NT2/D1 (cell line): ENCODE results near the gene ZBTB7B.

ENCODE experiments used
- DNase-seq: peaks from one replicate; pipeline ENCODE4 v3.0.0-alpha.2; 2011; ENCODE audit warnings: low read depth, low spot score
- H3K27me3 ChIP-seq: 2 replicates; pipeline ENCODE4 v1.6.0; 2011; ENCODE audit warnings: mild to moderate bottlenecking; ENCODE audit not compliant: insufficient read length, insufficient read depth
- H3K36me3 ChIP-seq: 2 replicates; pipeline ENCODE4 v1.6.1; 2011; ENCODE audit warnings: mild to moderate bottlenecking, low read length, mixed read lengths; ENCODE audit not compliant: insufficient read depth, insufficient read length
- H3K4me1 ChIP-seq: 2 replicates; pipeline ENCODE4 v1.5.1; 2011; ENCODE audit not compliant: insufficient read depth, insufficient read length
- H3K4me3 ChIP-seq: 2 replicates; pipeline ENCODE4 v1.5.1; 2011; ENCODE audit warnings: low read depth; ENCODE audit not compliant: insufficient read length
- H3K9ac ChIP-seq: 2 replicates; pipeline ENCODE4 v1.6.0; 2011; ENCODE audit warnings: low read depth; ENCODE audit not compliant: insufficient read length
- H3K9me3 ChIP-seq: 2 replicates; pipeline ENCODE4 v1.5.1; 2011; ENCODE audit warnings: mild to moderate bottlenecking, low read length; ENCODE audit not compliant: insufficient read depth
- SUZ12 ChIP-seq: IDR thresholded peaks from 2 replicates; pipeline ENCODE4 v1.6.1; 2011; ENCODE audit not compliant: insufficient read length, insufficient read depth; ENCODE audit errors: extremely low read depth
- YY1 ChIP-seq: IDR thresholded peaks from 2 replicates; pipeline ENCODE4 v1.6.1; 2011; ENCODE audit not compliant: insufficient read length, insufficient read depth
- ZNF274 ChIP-seq: IDR thresholded peaks from 2 replicates; pipeline ENCODE4 v1.6.1; 2011; ENCODE audit warnings: mild to moderate bottlenecking, low read depth, low read length

The ZBTB7B gene

GRCh38 chr1:155062702-155063411 lies 60.3 kb downstream of the ZBTB7B start:
- peaks cover 3% of the 10 kb centered on the region; the same call in 1 of the 2 replicates for H3K9me3 ChIP-seq
- peaks cover 50% of the 10 kb centered on the region for H3K36me3 ChIP-seq
- TF ChIP-seq YY1 = no peak
- TF ChIP-seq ZNF274 = no peak
- no peak for TF ChIP-seq SUZ12
- peak; percentile 75 for DNase-seq
- H3K4me1 ChIP-seq = peaks cover 20% of the 10 kb centered on the region
- peaks cover 6% of the 10 kb centered on the region for H3K27me3 ChIP-seq
- H3K4me3 ChIP-seq = peak overlapping the region; percentile 93
- peak overlapping the region; percentile 95 for H3K9ac ChIP-seq

- peaks cover 22% of the 10 kb centered on the region for H3K4me1 ChIP-seq
- peak; percentile 93 for DNase-seq
- no peak for TF ChIP-seq ZNF274
- TF ChIP-seq SUZ12 = no peak
- no peak for TF ChIP-seq YY1
- H3K4me3 ChIP-seq = peak within 1 kb of the TSS; percentile 93
- no peaks in the 10 kb centered on the region for H3K9me3 ChIP-seq
- peaks cover 49% of the 10 kb centered on the region for H3K36me3 ChIP-seq
- H3K9ac ChIP-seq = peak within 1 kb of the TSS; percentile 95
- peaks cover 6% of the 10 kb centered on the region for H3K27me3 ChIP-seq
These were observed 61.0 kb downstream of the ZBTB7B start, which contains the start of gene EFNA4 for GRCh38 chr1:155063550-155064110. Gene EFNA4 (plus strand): TSS chr1:155063740. CDS start chr1:155063824, 84 bp downstream.

- peaks cover 28% of the 10 kb centered on the region for H3K4me1 ChIP-seq
- peak overlapping the region; percentile 95 for H3K9ac ChIP-seq
- peaks cover 52% of the 10 kb centered on the region for H3K36me3 ChIP-seq
- DNase-seq = no peak
- H3K4me3 ChIP-seq = peak overlapping the region; percentile 93
- no peak for TF ChIP-seq ZNF274
- no peak for TF ChIP-seq YY1
- no peak for TF ChIP-seq SUZ12
- H3K9me3 ChIP-seq = no peaks in the 10 kb centered on the region
- peaks cover 6% of the 10 kb centered on the region for H3K27me3 ChIP-seq
These were observed 61.7 kb downstream of the ZBTB7B start for GRCh38 chr1:155064111-155064831.

- Histone ChIP-seq H3K36me3 (peaks cover 52% of the 10 kb centered on the region), H3K4me3 (peak overlapping the region; percentile 93), H3K4me1 (peaks cover 34% of the 10 kb centered on the region), H3K9me3 (no peaks in the 10 kb centered on the region), H3K9ac (peak overlapping the region; percentile 95), H3K27me3 (peaks cover 6% of the 10 kb centered on the region)
- TF ChIP-seq YY1 (no peak), SUZ12 (no peak), ZNF274 (no peak)
- DNase-seq = no peak
These were observed 62.3 kb downstream of the ZBTB7B start for GRCh38 chr1:155064832-155065429.

- peaks cover 44% of the 10 kb centered on the region for H3K36me3 ChIP-seq
- no peak overlapping the region for H3K4me3 ChIP-seq
- DNase-seq = no peak
- peaks cover 40% of the 10 kb centered on the region for H3K4me1 ChIP-seq
- H3K27me3 ChIP-seq = peaks cover 6% of the 10 kb centered on the region
- no peak for TF ChIP-seq SUZ12
- no peak for TF ChIP-seq ZNF274
- TF ChIP-seq YY1 = no peak
- H3K9me3 ChIP-seq = no peaks in the 10 kb centered on the region
- H3K9ac ChIP-seq = no peak overlapping the region
These were observed 64.2 kb downstream of the ZBTB7B start for GRCh38 chr1:155066777-155067176.
